ENCODE results near the gene ISL2.

The ISL2 gene

DNA sequence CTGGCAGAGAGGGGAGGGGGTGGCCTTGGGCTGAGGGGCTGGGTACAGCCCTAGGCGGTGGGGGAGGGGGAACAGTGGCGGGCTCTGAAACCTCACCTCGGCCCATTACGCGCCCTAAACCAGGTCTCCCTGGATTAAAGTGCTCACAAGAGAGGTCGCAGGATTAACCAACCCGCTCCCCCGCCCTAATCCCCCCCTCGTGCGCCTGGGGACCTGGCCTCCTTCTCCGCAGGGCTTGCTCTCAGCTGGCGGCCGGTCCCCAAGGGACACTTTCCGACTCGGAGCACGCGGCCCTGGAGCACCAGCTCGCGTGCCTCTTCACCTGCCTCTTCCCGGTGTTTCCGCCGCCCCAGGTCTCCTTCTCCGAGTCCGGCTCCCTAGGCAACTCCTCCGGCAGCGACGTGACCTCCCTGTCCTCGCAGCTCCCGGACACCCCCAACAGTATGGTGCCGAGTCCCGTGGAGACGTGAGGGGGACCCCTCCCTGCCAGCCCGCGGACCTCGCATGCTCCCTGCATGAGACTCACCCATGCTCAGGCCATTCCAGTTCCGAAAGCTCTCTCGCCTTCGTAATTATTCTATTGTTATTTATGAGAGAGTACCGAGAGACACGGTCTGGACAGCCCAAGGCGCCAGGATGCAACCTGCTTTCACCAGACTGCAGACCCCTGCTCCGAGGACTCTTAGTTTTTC, 4.9 kb downstream of the ISL2 start:
- in situ Hi-C loops (cut with MboI; ENCODE audit: low sequenced_read_pairs) = no loop called here

DNA sequence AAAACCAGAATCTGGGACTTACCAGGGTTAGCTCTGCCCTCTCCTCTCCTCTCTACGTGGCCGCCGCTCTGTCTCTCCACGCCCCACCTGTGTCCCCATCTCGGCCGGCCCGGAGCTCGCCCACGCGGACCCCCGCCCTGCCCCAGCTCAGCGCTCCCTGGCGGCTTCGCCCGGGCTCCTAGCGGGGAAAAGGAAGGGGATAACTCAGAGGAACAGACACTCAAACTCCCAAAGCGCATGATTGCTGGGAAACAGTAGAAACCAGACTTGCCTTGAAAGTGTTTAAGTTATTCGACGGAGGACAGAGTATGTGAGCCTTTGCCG, 5.4 kb downstream of the ISL2 start:
- in situ Hi-C loops (cut with MboI; ENCODE audit: low sequenced_read_pairs) = no loop called here

DNA sequence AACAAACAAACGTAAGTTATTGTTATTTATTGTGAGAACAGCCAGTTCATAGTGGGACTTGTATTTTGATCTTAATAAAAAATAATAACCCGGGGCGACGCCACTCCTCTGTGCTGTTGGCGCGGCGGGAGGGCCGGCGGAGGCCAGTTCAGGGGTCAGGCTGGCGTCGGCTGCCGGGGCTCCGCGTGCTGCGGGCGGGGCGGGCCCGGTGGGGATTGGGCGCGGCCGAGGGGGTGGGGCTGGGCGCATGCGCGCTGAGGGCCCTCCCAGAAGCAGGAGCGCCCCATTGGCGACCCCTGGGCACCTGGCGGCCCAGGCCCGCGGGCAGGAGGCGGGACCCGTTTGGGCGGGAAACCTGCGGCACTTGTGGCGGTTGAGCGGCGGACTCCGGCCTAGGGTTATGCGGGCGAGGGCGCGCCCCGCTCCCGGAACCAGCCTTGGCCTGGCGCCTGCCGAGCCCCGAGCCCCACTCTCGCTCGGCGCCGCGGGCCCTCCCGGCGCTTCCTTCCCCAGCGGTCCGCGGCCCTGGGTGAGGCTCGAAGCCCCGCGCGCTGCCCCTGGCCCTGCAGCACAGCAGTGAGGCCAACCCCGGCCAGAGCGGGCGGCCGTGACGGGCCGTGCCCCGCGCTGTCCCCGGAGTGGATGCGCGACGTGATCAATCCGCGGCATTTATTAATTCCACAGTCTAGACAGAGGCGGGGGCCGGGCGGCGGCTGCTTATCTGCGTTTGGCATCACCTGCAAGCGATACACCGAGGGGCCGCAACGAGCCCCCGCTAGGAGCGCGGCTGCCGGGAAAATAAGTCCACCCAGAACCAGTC, 6.0 kb downstream of the ISL2 start:
- in situ Hi-C loops (cut with MboI; ENCODE audit: low sequenced_read_pairs) = no loop called here

DNA sequence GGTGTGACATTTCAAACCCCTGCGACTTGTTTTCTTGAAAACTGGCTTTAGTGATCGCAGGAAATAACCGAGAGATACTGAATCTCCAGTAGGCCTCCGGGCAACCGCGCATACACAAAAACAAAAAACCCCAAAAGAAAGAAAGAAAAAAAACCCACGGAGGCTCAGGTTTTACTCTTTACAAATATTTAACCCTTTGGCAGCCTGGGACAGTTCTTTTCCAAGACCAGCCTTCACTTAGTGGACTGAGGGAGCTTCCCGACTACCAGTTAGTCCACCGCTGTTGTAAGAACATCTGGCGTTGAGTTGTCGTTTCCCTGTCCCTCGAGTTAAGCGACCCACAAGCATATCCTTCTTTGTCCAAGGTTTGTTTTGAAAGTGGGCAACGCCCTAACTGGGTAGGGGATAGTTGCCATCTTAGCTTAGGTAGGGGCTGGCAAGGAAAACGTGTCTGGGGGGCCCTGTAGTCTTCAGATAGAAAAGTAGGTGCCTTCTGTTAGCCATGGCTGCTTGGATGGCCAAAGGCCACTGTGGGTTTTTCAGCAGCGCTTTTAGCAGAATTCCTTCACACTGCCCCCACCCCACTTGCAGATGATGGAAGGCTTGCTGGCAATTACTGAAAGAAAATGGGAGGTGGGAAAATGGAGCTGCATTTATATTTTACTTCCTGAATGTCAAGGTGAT, 6.9 kb downstream of the ISL2 start:
- in situ Hi-C loops (cut with MboI; ENCODE audit: low sequenced_read_pairs) = no loop called here

DNA sequence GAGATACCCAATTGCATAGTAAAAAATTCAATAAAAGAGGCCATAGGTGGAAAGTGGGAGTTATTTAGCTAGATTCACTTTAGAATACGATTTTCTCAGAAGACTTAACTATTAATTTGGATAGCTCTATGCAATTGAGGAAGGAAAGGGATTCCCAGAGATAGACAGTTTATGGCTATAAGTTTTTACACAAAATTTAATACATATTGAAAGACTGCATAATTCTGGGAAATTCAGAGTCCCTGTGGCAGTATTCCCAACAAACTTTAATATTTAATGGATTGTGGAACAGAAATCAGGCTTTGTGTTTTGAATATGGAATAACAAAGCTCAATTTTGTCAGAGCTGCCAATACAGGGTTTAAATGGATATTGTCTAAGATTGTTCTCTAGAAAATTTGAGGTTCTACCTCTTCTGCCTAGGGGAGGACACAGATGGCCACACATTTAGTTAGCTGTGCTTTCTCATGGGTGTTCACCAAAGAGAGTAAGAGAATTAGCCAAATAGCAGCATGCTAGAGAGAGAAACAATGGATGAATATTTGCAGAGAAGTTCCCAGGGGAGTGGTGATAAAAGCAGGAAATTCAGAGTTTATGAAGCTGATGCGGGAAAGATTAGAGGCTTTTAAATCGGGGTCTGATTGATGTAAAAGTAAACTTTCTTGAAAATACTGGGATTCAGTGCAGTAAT, 8.5 kb downstream of the ISL2 start:
- in situ Hi-C loops (cut with MboI; ENCODE audit: low sequenced_read_pairs) = no loop called here

DNA sequence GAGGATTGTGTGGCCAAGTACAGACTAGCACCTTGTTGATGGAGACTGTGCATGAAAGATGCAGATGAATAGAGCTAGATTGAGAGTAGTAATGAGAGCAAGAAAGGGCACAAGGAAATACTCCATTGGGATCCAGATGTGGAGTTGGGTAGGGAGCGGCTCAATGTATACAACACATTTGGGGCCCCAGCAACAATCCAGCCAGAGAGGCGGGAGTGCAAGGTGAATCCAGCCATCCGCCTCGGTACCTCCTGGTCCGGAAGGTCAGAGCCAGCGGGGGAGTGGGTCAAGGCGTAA, 9.0 kb downstream of the ISL2 start:
- in situ Hi-C loops (cut with MboI; ENCODE audit: low sequenced_read_pairs) = no loop called here

DNA sequence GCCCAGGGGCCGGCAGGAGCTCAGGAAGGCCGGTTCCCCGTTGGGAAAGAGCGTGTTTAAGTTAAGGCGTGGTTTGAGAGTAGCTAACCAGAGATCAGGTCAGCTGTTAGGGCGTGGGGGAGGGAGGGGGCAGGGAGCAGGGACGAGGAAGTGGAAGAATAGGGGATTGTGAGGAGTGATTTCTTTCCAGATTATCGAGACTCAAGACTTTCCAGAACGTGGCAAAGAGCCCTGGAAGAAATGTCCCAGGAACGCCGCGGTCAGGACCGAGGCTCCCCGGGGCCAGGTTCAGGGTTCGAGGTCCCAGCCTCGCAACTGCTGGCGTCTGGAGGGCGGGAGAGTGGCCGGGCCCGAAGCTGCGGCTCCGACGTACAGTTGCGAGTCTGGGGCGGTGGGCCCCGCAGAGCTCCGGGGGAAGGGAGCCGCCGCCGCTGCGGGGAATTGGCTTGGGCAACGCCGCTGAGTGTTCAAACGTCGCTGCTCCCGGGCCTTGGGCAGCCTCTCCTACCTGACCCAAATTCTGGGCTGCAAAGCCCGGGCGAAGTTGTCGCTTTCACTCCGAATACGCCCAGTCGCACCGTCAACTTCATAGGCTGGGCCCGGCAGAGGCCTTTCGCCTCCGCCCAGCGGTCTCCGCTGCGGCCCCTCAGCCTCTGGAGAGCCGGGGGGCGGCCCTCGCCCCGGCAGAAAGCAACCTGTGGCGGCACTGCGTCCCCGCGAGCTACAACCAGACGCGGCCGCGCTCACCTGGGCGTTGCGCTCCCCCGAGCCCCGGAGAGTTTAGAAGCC, 9.5 kb downstream of the ISL2 start:
- in situ Hi-C loops (cut with MboI; ENCODE audit: low sequenced_read_pairs) = no loop called here

DNA sequence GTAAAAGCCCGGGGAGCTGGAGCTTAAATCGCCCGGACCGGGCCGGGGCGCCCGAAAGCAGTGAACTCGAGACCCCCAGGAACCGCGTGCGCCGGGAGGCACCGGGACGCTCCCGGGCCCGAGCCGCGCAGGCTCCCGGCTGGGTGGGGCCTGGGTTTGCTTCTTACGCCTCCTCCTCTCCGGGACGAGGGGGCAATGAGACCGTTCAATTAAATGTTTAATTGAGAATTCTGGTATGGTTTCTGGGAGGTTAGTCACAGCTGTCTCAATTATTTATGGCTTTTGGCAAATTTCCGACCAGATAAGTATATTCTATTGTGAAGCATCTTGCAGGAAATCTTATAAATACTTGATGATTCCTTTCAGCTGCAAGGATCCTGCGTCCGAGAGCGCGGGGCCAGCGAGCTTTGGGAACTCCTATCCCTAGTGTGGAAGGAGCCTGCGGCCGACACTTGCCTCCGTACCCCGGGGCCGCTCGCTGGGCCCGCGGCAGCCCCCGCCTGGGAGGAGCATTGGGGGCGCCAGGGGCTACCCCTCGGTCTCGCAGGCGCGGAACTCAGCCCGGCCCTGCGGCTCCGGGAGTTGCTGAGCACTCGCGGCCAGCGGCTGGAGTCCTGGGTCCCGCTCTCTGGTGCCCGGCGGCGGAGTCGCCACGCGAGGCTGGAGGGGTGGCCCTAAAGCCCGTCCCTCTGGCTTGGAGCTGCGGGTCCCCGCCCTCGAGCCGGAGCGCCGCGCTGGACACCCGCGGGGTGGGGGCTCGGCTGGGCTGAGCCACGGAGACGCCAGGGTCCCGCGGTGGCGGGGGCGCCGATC, 10.3 kb downstream of the ISL2 start:
- in situ Hi-C loops (cut with MboI; ENCODE audit: low sequenced_read_pairs) = no loop called here

DNA sequence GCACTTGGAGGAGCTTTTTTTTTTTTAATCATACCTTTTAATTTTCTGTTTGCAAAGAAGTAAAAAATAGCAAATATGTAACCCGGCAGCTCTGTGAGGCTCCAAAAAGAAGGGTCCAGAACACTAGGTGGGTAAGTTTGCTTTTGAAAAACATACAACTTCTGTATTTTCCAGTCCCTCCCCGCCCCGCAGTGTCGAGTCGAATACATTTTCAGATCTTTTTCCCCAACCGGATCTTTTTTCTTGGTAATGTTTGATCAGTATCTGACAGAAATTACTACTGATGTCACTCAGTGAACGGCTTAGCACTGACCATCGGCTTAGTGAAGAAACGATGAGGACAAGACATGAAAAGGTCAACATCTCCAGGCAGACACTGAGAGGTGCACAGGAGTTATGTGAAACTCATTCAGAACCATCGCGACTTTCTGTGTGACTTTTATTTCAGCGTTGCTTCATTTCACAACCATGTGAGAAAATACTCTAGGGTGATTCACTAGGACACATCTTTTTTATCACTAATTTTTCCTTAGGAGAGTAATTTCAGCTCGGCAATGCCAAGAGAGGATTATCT, 11.0 kb downstream of the ISL2 start:
- in situ Hi-C loops (cut with MboI; ENCODE audit: low sequenced_read_pairs) = no loop called here

DNA sequence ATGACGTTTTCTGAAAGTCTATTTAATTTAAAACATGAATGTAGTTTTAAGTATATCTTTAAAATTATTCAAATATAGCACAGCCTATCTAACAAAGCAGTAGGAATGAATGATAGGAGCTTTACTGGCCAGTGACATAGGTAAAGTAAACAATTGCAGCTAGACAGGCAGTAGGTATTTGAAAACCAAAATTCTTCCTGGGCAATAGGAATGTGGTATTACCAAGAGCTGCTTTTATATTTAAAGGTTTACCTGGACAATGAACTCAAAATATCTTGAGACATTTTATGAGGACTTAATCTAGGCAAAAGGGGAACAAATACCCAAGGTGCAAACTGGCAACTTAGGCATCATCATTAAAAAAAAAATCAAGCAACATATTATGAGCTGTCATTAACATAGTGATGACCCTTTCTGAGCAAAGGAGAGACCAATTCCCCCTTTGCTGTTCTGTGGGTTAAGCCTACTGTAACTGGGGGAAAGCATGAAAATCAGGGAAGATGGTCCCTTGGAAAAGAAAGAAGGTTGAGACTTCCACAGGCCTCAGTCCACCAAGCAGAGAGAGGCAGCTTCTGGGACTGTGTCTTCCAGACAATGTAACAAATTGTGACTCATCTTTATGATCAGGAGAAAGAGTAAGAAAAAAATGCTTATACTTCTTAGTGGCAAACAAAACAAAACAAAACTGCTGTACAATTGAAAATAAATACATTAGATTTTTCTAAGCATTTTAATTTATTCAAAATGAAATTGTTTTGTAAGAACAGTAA, 12.9 kb downstream of the ISL2 start:
- in situ Hi-C loops (cut with MboI; ENCODE audit: low sequenced_read_pairs) = no loop called here

DNA sequence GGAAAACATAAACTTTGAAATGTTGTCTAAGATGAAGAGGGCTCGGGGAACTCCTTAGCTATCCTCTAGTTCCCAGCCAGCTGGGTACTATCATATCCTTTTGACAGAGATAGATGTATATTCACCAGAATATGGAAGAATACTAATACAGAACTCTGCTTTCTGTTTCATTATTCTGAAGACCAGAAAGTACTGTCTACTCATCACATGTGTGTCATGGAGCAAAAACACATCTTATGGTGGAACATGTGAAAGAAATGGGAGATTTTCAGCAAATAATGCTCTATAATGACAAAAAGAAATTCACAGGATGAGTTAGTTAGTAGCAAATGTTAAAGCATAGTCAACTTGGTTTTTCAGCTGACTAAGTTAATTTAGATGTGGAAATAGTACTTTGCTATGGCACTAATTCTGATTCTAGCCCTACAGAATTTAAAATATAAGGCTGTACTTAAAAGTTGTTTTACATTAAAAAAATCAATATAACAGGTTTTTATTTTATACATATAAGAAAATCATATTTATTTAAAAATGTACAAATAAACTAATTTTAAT, 16.5 kb downstream of the ISL2 start:
- in situ Hi-C loops (cut with MboI; ENCODE audit: low sequenced_read_pairs) = no loop called here

DNA sequence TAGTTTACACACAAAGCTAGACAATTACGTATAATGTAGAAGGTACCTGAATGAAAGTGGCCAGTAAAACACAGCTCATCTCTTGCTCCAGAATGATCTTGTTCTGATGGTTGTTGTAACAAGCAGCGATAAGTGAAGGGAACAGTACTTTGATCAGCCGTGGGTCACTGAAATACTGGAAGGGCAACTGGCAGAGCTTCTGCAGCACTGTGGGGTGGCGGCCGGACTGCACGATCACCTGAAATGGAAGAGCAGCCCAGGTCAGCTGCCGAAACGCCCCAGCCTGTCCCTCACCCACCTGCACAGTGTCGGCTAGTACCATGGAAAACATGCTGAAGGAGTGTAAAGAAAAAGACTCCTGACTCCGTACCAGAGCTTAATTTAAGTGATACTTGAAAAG, 17.3 kb downstream of the ISL2 start:
- in situ Hi-C loops (cut with MboI; ENCODE audit: low sequenced_read_pairs) = no loop called here

DNA sequence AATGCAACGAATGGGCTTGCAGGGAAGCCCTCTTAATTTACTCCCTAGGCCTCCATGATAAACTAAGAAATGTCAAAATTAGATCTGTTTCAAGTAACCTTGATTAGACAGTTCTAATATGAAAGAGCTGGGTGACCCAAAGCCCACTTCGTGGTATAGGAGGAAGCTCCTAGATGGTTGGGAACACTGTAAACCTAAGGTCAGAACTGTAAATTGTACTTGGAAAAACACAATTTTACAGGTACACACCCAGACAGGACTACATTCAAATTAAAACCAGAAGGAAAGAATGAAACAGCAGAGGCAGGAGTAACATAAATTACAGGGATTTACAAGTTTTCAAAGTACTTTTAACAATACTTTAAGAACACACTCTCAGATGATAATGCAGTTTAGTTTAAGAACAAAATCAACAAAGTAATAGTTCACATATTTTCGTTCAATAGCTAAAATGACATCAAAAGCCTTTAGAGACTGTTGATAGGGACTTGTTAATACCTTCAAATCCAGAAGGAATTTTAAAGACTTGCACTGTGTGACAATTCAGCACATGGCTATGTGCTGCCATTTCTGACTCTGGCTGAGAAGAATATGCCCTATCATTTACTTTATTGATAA, 18.4 kb downstream of the ISL2 start:
- in situ Hi-C loops (cut with MboI; ENCODE audit: low sequenced_read_pairs) = no loop called here

DNA sequence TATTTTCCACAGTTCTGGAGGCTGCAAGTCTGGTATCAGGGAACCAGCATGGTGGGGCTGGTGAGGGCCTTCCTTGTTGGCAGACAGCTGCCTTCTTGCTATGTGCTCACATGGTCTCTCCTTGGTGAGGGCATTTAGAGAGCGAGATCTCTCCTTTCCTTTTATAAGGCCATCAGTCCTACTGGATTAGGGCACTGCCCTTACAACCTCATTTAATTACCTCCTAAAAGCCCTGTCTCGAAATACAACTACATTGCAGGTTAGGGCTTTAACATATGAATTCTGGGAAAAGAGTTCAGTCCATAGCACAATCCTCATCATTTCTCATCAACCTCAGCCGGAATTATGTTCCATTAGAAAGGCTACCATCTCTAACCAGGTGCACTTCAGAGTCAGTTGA, 21.9 kb downstream of the ISL2 start:
- in situ Hi-C loops (cut with MboI; ENCODE audit: low sequenced_read_pairs) = no loop called here

DNA sequence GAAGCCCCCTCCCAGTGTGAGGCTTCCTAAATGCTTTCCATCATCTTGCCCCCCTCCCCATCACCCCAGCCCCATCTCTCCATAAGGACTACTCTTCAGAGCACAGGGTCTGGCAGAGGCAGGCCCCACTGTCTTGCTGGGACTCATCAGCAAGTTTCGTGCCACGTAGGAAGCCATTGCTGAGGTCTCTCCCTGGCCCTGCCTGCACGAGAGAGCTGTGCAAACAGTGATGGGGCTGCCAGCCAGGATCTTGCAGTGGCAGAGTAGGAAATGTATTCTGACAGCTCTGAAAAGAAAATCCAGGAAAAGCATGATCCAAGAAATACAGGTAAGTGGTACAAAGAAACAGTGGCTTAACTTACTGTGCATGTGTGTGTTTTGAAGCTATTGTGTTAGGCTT, 22.6 kb downstream of the ISL2 start:
- in situ Hi-C loops (cut with MboI; ENCODE audit: low sequenced_read_pairs) = no loop called here

DNA sequence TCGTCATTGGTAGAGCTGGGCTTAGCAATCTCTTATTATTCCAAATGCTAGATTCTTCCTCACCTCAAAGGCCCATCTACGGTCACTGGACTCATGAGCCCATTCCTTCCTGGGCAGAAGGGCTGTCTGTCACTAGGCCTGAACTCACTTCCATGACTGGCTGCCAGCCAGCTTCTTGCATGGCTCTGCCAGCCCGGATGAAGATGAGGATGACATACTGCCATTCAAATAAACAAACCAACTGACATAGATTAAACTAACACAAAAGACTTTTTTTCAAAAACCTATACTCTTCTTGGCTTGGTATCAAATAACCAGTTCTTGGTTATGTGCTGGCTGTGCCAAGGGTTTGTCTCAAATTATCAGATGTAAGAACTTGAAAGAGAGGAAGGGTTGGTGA, 23.8 kb downstream of the ISL2 start:
- in situ Hi-C loops (cut with MboI; ENCODE audit: low sequenced_read_pairs) = no loop called here

DNA sequence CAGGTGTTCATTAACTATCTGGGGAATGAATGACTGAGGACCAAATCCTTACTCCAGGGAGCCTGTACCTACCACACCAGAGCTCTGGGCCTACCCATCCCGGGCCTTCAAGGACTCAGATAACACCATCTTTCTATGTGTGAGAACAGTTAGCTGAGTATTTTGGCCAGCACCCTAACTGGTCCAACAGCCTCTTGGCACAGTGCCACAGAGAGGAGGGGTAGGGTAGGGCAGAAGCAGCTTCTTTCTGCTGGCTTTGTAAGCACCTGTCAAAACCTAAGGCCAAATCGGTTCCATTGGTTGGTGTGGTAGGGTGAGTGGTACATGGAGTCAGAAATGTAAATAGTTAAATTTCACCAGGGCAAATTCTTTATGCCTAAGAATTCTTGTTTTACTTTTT, 26.7 kb downstream of the ISL2 start:
- in situ Hi-C loops (cut with MboI; ENCODE audit: low sequenced_read_pairs) = no loop called here

DNA sequence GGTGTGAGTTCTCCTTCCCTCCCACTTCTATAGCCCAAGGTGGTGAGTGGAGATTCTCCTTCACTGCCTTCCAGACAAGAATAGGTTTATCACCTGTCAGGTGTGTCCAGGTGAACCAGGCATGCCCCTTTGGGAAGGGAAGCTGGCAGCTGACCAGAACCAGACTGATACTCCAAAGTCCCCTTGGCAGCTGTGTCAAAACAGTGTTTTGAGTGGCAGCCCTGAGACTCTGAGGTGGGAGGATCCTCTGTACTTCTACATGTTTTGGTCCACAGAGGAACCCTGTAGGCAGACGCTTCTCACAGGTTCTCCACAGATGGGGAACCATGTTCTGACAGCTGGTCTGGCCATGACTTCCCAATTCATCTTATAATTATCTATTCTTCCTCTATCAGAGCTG, 30.1 kb downstream of the ISL2 start:
- in situ Hi-C loops (cut with MboI; ENCODE audit: low sequenced_read_pairs) = no loop called here
